K562 (cell line): ENCODE data around the gene ATL2. TPM values are rescaled to one million over a fixed set of nuclear protein-coding genes. Genes with fewer than 3 reads are reported as not detected.

Experiments used
- ATAC-seq: fragments of 200-7000 bp; cut with Tn5 transposase; 3 replicates; pipeline ENCODE4 v1.9.1; 2020; ENCODE audit warnings: moderate library complexity
- BruUV-seq: library from RNA; stranded (reverse); fragments of 400-500 nt; replicated peaks from 2 replicates; lab custom pipeline; 2021; lab: Mats Ljungman, UMichigan
- CTCF ChIA-PET: fragments of 300-600 bp; formaldehyde crosslinking; extraction: SDS; loops from one replicate; lab custom pipeline; 2021; ENCODE audit warnings: low intra/inter-chr PET ratio; lab: Yijun Ruan, JAX
- POLR2A ChIA-PET: fragments of 300-600, 350-650 bp; sonication (Branson Sonifier 250); formaldehyde crosslinking; extraction: SDS; loops from one replicate; lab custom pipeline; 2021; ENCODE audit warnings: antibody characterized with exemption, inconsistent platforms; lab: Yijun Ruan, JAX
- DNase-seq, 4 experiments: peaks; one replicate each; pipeline versions ENCODE4 v3.0.0 to v3.0.0-alpha.2; 2011 to 2018; ENCODE audit warnings: low spot score in 3 of 4, mixed read lengths in 3 of 4; ENCODE audit errors: extremely low read depth in 1 of 4
- FAIRE-seq: peaks from 2 replicates; lab custom pipeline; 2011; peaks lifted over from hg19 to GRCh38; lab: Jason Lieb, UNC
- H2AFZ ChIP-seq: 2 replicates; pipeline ENCODE4 v1.6.0; 2011; ENCODE audit warnings: low read depth, low read length, control low read depth, inconsistent platforms
- H3K27ac ChIP-seq: fragments of 200-600 bp; 3 replicates; pipeline ENCODE4 v1.8.0; 2011; ENCODE audit warnings: low read depth, mild to moderate bottlenecking, control low read depth, inconsistent platforms, low read length, moderate library complexity, mixed read lengths; ENCODE audit errors: extremely low read depth
- H3K27me3 ChIP-seq, 2 experiments: fragments of 300-600 bp in 1 of 2; 2 replicates in 1 of 2; 3 replicates in 1 of 2; pipeline versions ENCODE4 v1.6.0 to v1.8.0; 2011; ENCODE audit warnings: inconsistent platforms in 2 of 2, low read length in 2 of 2, mild to moderate bottlenecking in 1 of 2, mixed read lengths in 1 of 2, moderate library complexity in 1 of 2; ENCODE audit not compliant: control insufficient read depth in 2 of 2, insufficient read depth in 2 of 2
- H3K36me3 ChIP-seq: fragments of 300-600 bp; 3 replicates; pipeline ENCODE4 v1.8.0; 2011; ENCODE audit warnings: mild to moderate bottlenecking, low read length, inconsistent platforms; ENCODE audit not compliant: control insufficient read depth, insufficient read depth
- H3K4me1 ChIP-seq, 2 experiments: fragments of 200-600 bp in 1 of 2; replicated peaks in 1 of 2; 2 replicates in 1 of 2; 3 replicates in 1 of 2; pipeline versions ENCODE4 v1.5.1 to v1.8.0; 2011; ENCODE audit warnings: inconsistent platforms in 2 of 2, low read length in 2 of 2, mild to moderate bottlenecking in 1 of 2, mixed read lengths in 1 of 2, moderate library complexity in 1 of 2; ENCODE audit not compliant: control insufficient read depth in 2 of 2, insufficient read depth in 2 of 2
- H3K4me2 ChIP-seq: 2 replicates; pipeline ENCODE4 v1.6.1; 2011; ENCODE audit warnings: low read length, control low read depth, inconsistent platforms, mixed read lengths; ENCODE audit not compliant: insufficient read depth
- H3K4me3 ChIP-seq: fragments of 200-600 bp; sonication (generic), shearing (Covaris generic); 2 replicates; pipeline ENCODE4 v1.5.1; 2016; ENCODE audit warnings: control low read depth, inconsistent platforms
- H3K79me2 ChIP-seq: fragments of 200-600 bp; 3 replicates; pipeline ENCODE4 v1.8.0; 2011; ENCODE audit warnings: low read length, inconsistent platforms; ENCODE audit not compliant: control insufficient read depth, insufficient read depth
- H3K9ac ChIP-seq, 2 experiments: 2 replicates each; pipeline versions ENCODE4 v1.6.0 to v1.6.1; 2011; ENCODE audit warnings: low read depth in 2 of 2, low read length in 2 of 2, control low read depth in 1 of 2, inconsistent platforms in 1 of 2, mild to moderate bottlenecking in 1 of 2, mixed read lengths in 1 of 2; ENCODE audit not compliant: insufficient read depth in 1 of 2
- H3K9me1 ChIP-seq: one replicate; pipeline ENCODE4 v1.6.0; 2011; ENCODE audit warnings: inconsistent platforms, mild to moderate bottlenecking, low read length, moderate library complexity; ENCODE audit not compliant: control insufficient read depth, insufficient read depth
- H3K9me3 ChIP-seq: replicated peaks from 2 replicates; pipeline ENCODE4 v1.5.1; 2011; ENCODE audit warnings: low read depth, low read length, inconsistent platforms; ENCODE audit not compliant: control insufficient read depth, insufficient read depth
- H4K20me1 ChIP-seq: replicated peaks from 2 replicates; pipeline ENCODE4 v1.6.1; 2011; ENCODE audit warnings: low read length, inconsistent platforms, mixed read lengths; ENCODE audit not compliant: control insufficient read depth, insufficient read depth
- BDP1 ChIP-seq: IDR thresholded peaks from 3 replicates; pipeline ENCODE4 v1.6.1; 2011; ENCODE audit not compliant: insufficient read length, insufficient read depth
- CCAR2 ChIP-seq: fragments of 200-400 bp; formaldehyde crosslinking; IDR thresholded peaks from 2 replicates; pipeline ENCODE4 v1.6.1; 2017; ENCODE audit warnings: mild to moderate bottlenecking, low read depth, low read length
- ETV6 ChIP-seq, 3 experiments: fragments of 150-350 bp in 1 of 3; sonication (generic) in 1 of 3; formaldehyde crosslinking in 1 of 3; IDR thresholded peaks; 2 replicates each; pipeline versions ENCODE4 v1.6.1 to v1.8.0; 2014 to 2022; ENCODE audit warnings: borderline replicate concordance in 2 of 3, low read depth in 2 of 3, antibody characterized with exemption in 1 of 3, low read length in 1 of 3, mild to moderate bottlenecking in 1 of 3, missing genetic modification reagents in 1 of 3
- FOXJ2 ChIP-seq: fragments of 200-800 bp; sonication (Bioruptor generic); IDR thresholded peaks from 2 replicates; pipeline ENCODE4 v1.6.1; 2016; ENCODE audit warnings: missing genetic modification characterization, missing compliant biosample characterization
- KLF10 ChIP-seq: fragments of 250-450 bp; sonication (Bioruptor Pico); IDR thresholded peaks from 2 replicates; pipeline ENCODE4 v1.6.1; 2021; ENCODE audit warnings: matching md5 sums
- KLF6 ChIP-seq: fragments of 250-450 bp; sonication (Bioruptor Pico); IDR thresholded peaks from 2 replicates; pipeline ENCODE4 v1.4.0; 2020; ENCODE audit warnings: mild to moderate bottlenecking, moderate library complexity, borderline replicate concordance
- MBD1 ChIP-seq: fragments of 250-450 bp; sonication (Bioruptor Pico); IDR thresholded peaks from 2 replicates; pipeline ENCODE4 v1.8.0; 2022; ENCODE audit warnings: inconsistent platforms
- PHF21A ChIP-seq: fragments of 450-650 bp; IDR thresholded peaks from 2 replicates; pipeline ENCODE4 v1.6.1; 2017; ENCODE audit warnings: low read depth, borderline replicate concordance
- SMAD4 ChIP-seq: fragments of 250-450 bp; sonication (Bioruptor Pico); conservative IDR thresholded peaks from 2 replicates; pipeline ENCODE4 v1.8.0; 2021; ENCODE audit warnings: inconsistent platforms, mild to moderate bottlenecking, moderate library complexity
- SOX6 ChIP-seq: fragments of 450-650 bp; IDR thresholded peaks from 2 replicates; pipeline ENCODE4 v1.6.1; 2014; ENCODE audit warnings: mild to moderate bottlenecking
- TAF1 ChIP-seq: IDR thresholded peaks from 2 replicates; pipeline ENCODE4 v1.6.1; 2011; ENCODE audit warnings: mild to moderate bottlenecking, low read length, moderate library complexity; ENCODE audit not compliant: insufficient read depth, control insufficient read depth, severe bottlenecking; ENCODE audit errors: extremely low read depth
- TAL1 ChIP-seq: fragments of 450-650 bp; IDR thresholded peaks from 2 replicates; pipeline ENCODE4 v1.6.1; 2016; ENCODE audit warnings: mild to moderate bottlenecking
- TCFL5 ChIP-seq: fragments of 250-450 bp; sonication (Bioruptor Pico); conservative IDR thresholded peaks from 2 replicates; pipeline ENCODE4 v1.6.1; 2021; ENCODE audit warnings: mild to moderate bottlenecking, moderate library complexity, matching md5 sums
- ZBED1 ChIP-seq: IDR thresholded peaks from 2 replicates; pipeline ENCODE4 v1.6.1; 2014
- ZKSCAN3 ChIP-seq: fragments of 250-450 bp; sonication (Bioruptor Pico); IDR thresholded peaks from 2 replicates; pipeline ENCODE4 v1.4.0; 2020
- WGBS: fragments of 100-300 bp; shearing (Covaris generic); methylation state at CpG from one replicate; pipeline ENCODE4 v1.1.6; 2016; ENCODE audit warnings: low coverage, mixed read lengths; ENCODE audit not compliant: insufficient coverage; ENCODE audit errors: missing lambda C conversion rate; 5-methylcytosine and 5-hydroxymethylcytosine counted together
- in situ Hi-C: fragments of 300-500 bp; cut with MboI; formaldehyde crosslinking; loops from 4 replicates; pipeline ENCODE4 v1.15.0; 2018; ENCODE audit warnings: inconsistent platforms, mixed read lengths
- intact Hi-C: fragments of 100-400 bp; cut with micrococcal nuclease; formaldehyde crosslinking; loops from 2 replicates; pipeline ENCODE4 v1.14.2; 2022
- polyA plus RNA-seq, 8 experiments: library from polyadenylated mRNA; depleted of rRNA in 4 of 8; stranded (reverse) in 5 of 8; unstranded in 3 of 8; fragments of >200 nt; fragmentation: Nextera tagmentation in 2 of 8; fragmentation: Illumina TruSeq in 1 of 8; extraction: Ambion mirVana in 2 of 8; extraction: Trizol in 1 of 8; gene quantifications; 2 replicates each; pipeline versions ENCODE4 v1.2.1 to v1.2.3, GENCODE V29; 2011 to 2014; ENCODE audit warnings: inconsistent platforms in 1 of 8, missing spikeins in 1 of 8
- total RNA-seq, 7 experiments: library from RNA; depleted of rRNA in 6 of 7; stranded (reverse); fragments of >200 nt in 6 of 7; fragmentation: Illumina TruSeq in 2 of 7; extraction: Trizol in 2 of 7; gene quantifications; 2 replicates each; pipeline versions ENCODE4 v1.2.1 to v1.2.3, GENCODE V29; 2011 to 2021; ENCODE audit warnings: low replicate concordance in 1 of 7

Gene ATL2
- total and polyA plus RNA-seq, 9 of the 15 experiments (the other 6 are each of a cell fraction or from before 2014, with no cell fraction given), result 12.0 to 80.8 (median 70.2) TPM

DNA sequence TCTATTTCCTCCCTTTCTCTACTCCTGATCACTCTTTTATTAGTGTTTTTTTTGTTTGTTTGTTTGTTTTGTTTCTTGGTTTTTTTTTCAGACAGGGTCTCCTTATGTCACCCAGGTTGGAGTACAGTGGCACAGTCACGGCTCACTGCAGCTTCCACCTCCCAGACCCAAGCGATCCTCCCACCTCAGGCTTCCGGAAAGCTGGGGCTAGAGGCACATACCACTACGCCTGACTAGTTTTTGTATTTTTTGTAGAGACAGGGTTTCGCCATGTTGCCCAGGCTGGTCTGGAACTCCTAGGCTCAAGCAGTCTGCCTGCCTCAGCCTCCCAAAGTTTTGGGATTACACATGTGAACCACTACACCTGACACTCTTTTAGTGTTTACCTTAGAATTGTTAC is 122.3 kb downstream of the ATL2 start:
- no peak for DNase-seq
- peaks cover 5 to 7% of the 10 kb centered on the region in 2 experiments; a peak in 3 of 5 replicates for H3K27me3 ChIP-seq
- BruUV-seq, result no TSS peak
- no peak; the same call in 2 of the 3 replicates for ATAC-seq
- no peak overlapping the region for H3K27ac ChIP-seq
- H3K36me3 ChIP-seq, result no peaks in the 10 kb centered on the region
- 9% methylated on average over 5 of the region's 5 CpGs for WGBS
- H3K9ac ChIP-seq, result no peak overlapping the region
- H3K9me1 ChIP-seq, result no peaks in the 10 kb centered on the region
- H3K4me2 ChIP-seq, result no peak overlapping the region
- POLR2A ChIA-PET, result no interaction called here
- no peak overlapping the region for H3K4me3 ChIP-seq
- no peak for TF ChIP-seq FOXJ2 (tag)
- TF ChIP-seq SMAD4 (CRISPR knock-in tag), result no peak
- TF ChIP-seq TAL1, result no peak
- TF ChIP-seq TCFL5 (CRISPR knock-in tag), result no peak
- TF ChIP-seq KLF6 (CRISPR knock-in tag), result no peak
- no peak for TF ChIP-seq TAF1
- TF ChIP-seq ZBED1, result no peak
- TF ChIP-seq ZKSCAN3, result no peak
- TF ChIP-seq ETV6 (IDR thresholded peaks at IDR 0.05; ENCODE audit: borderline replicate concordance in 1 of 2, low read depth in 2 of 2, low read length in 1 of 2), result no peak
- no peak for TF ChIP-seq ETV6 (CRISPR knock-in tag; IDR thresholded peaks at IDR 0.05; ENCODE audit: borderline replicate concordance)
- no peak for TF ChIP-seq MBD1
- no peak for TF ChIP-seq KLF10 (CRISPR knock-in tag)
- no peak for TF ChIP-seq PHF21A
- TF ChIP-seq SOX6, result no peak
- TF ChIP-seq BDP1, result no peak
- no peak for TF ChIP-seq CCAR2
- TF ChIP-seq, all 486 proteins: peak for 0
- no peaks in the 10 kb centered on the region for H3K79me2 ChIP-seq
- no peak overlapping the region for H2AFZ ChIP-seq
- in situ Hi-C loops, result loop anchor here (10.0 kb wide), 1 partner anchor 280 kb away; no protein-coding TSS in a partner anchor
- no peaks in the 10 kb centered on the region for H3K4me1 ChIP-seq
- H3K9me3 ChIP-seq, result no peaks in the 10 kb centered on the region; the same call in 1 of the 2 replicates
- H4K20me1 ChIP-seq, result no peaks in the 10 kb centered on the region
- intact Hi-C loops, result no loop called here
- FAIRE-seq, result no peak
- CTCF ChIA-PET, result no interaction called here
